ENCODE results near the gene TSC22D1.

The TSC22D1 gene

GRCh38 chr13:44409595-44409994 lies 166.5 kb downstream of the TSC22D1 start:
- ChIA-PET CTCF (interaction anchor here (1.0 kb wide), 1 partner anchor 501 kb away, joined by 3 read pairs; no protein-coding TSS in a partner anchor), POLR2A (no interaction called here)
- no peak for TF ChIP-seq CTCF (IDR thresholded peaks at IDR 0.05; ENCODE audit: insufficient read depth, low read length, missing control alignments)
- no peak for DNase-seq (ENCODE audit: low read depth, low spot score)
- H3K4me3 ChIP-seq (ENCODE audit: low read depth, low read length): no peak overlapping the region

- ChIA-PET POLR2A (no interaction called here), CTCF (interaction anchor here (1.4 kb wide), 1 partner anchor 10 kb away, joined by 3 read pairs; no protein-coding TSS in a partner anchor)
- no peak for DNase-seq (ENCODE audit: low read depth, low spot score)
- H3K4me3 ChIP-seq (ENCODE audit: low read depth, low read length): no peak overlapping the region
- TF ChIP-seq CTCF (IDR thresholded peaks at IDR 0.05; ENCODE audit: insufficient read depth, low read length, missing control alignments): no peak
These were observed 168.2 kb downstream of the TSC22D1 start for GRCh38 chr13:44407891-44408290.

GRCh38 chr13:44407379-44407778 lies 168.8 kb downstream of the TSC22D1 start:
- no peak for TF ChIP-seq CTCF (IDR thresholded peaks at IDR 0.05; ENCODE audit: insufficient read depth, low read length, missing control alignments)
- no peak overlapping the region for H3K4me3 ChIP-seq (ENCODE audit: low read depth, low read length)
- DNase-seq (ENCODE audit: low read depth, low spot score): no peak
- ChIA-PET POLR2A (no interaction called here), CTCF (interaction anchor here (1.4 kb wide), 1 partner anchor 11 kb away, joined by 3 read pairs; no protein-coding TSS in a partner anchor)

- H3K4me3 ChIP-seq (ENCODE audit: low read depth, low read length): no peak overlapping the region
- ChIA-PET CTCF (no interaction called here), POLR2A (no interaction called here)
- no peak for DNase-seq (ENCODE audit: low read depth, low spot score)
- TF ChIP-seq CTCF (IDR thresholded peaks at IDR 0.05; ENCODE audit: insufficient read depth, low read length, missing control alignments): no peak
These were observed 169.5 kb downstream of the TSC22D1 start for GRCh38 chr13:44406617-44407016.

- no peak for DNase-seq (ENCODE audit: low read depth, low spot score)
- no peak overlapping the region for H3K4me3 ChIP-seq (ENCODE audit: low read depth, low read length)
- POLR2A ChIA-PET: no interaction called here
- no peak for TF ChIP-seq CTCF (IDR thresholded peaks at IDR 0.05; ENCODE audit: insufficient read depth, low read length, missing control alignments)
- CTCF ChIA-PET: no interaction called here
These were observed 171.6 kb downstream of the TSC22D1 start for GRCh38 chr13:44404261-44405132.

- no peak for DNase-seq (ENCODE audit: low read depth, low spot score)
- no peak overlapping the region for H3K4me3 ChIP-seq (ENCODE audit: low read depth, low read length)
- ChIA-PET POLR2A (no interaction called here), CTCF (no interaction called here)
- no peak for TF ChIP-seq CTCF (IDR thresholded peaks at IDR 0.05; ENCODE audit: insufficient read depth, low read length, missing control alignments)
These were observed 172.6 kb downstream of the TSC22D1 start for GRCh38 chr13:44403461-44404056.

Data from AG04449 (cell line).